NB4 (cell line): ENCODE data around the gene NME2.

Source experiments
- TF ChIP-seq, protein P1 (sequence below): IDR thresholded peaks from one replicate; pipeline ENCODE4 v1.5.1; 2012; ENCODE audit warnings: low read depth, low read length
- TF ChIP-seq, protein P2 (sequence below): IDR thresholded peaks from 2 replicates; pipeline ENCODE4 v1.6.1; 2011; ENCODE audit warnings: low read depth, low read length

DNA sequence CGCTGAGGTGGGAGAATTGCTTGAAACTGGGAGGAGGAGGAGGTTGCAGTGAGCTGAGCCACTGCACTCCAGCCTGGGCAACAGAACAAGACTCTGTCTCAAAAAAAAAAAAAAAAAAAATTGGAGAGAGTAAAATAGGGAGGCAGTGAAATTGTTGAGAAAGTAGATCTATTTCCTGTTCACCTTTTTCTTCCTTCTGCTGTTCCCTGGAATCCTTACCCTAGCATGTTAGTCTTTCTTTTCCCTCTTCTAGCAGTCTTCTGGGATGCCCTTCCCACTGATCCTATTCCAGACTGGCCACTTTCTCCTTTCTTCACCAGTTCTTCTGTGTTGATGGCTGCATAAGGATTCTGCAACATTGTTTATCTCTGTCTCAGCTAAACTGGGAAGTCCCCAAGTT lies 3.1 kb downstream of the NME2 start:
- TF ChIP-seq, protein P1, sequence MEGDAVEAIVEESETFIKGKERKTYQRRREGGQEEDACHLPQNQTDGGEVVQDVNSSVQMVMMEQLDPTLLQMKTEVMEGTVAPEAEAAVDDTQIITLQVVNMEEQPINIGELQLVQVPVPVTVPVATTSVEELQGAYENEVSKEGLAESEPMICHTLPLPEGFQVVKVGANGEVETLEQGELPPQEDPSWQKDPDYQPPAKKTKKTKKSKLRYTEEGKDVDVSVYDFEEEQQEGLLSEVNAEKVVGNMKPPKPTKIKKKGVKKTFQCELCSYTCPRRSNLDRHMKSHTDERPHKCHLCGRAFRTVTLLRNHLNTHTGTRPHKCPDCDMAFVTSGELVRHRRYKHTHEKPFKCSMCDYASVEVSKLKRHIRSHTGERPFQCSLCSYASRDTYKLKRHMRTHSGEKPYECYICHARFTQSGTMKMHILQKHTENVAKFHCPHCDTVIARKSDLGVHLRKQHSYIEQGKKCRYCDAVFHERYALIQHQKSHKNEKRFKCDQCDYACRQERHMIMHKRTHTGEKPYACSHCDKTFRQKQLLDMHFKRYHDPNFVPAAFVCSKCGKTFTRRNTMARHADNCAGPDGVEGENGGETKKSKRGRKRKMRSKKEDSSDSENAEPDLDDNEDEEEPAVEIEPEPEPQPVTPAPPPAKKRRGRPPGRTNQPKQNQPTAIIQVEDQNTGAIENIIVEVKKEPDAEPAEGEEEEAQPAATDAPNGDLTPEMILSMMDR = no peak
- TF ChIP-seq, protein P2, sequence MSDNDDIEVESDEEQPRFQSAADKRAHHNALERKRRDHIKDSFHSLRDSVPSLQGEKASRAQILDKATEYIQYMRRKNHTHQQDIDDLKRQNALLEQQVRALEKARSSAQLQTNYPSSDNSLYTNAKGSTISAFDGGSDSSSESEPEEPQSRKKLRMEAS = no peak
